ENCODE results near the gene UTP11. TPM values are rescaled to one million over a fixed set of nuclear protein-coding genes. Genes with fewer than 3 reads are reported as not detected.

The UTP11 gene
- total and polyA plus RNA-seq, 2 of the 8 experiments (the other 6 are each of a cell fraction or from before 2014, with no cell fraction given) = 19.5 to 60.5 TPM

DNA sequence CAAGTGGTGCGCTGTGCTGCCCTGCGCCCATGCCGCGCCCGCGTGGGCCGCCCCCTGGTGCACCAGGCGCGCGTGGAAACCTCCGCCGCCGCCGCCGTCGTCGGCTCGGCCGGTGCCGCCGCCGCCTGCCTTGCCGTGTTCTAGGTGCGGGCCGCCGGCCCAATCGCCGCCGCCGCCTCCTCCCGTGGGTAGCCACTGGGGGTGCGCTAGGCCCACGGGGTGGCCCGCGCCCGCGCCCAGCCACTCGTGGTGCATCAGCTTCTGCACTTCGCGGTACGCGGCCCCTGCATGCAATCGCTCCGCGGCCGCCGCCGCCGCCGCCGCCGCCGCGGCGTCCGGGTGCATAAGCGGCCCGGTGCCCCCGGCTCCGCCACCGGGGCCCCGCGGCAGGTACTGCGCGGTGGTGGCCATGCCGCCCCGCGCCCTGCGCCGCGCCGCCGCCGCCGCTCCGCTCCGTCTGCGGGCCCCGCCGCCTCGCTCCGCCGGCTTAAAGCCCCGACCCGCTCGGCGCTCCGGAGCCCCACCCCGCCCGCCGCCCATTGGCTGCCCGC is 33.9 kb downstream of the UTP11 start, which contains the start of gene POU3F1:
Gene POU3F1 (minus strand): TSS at position 461 of the 551 bp plus-strand sequence. CDS start 50 bp downstream, at position 411.
- H3K9me3 ChIP-seq (ENCODE audit: insufficient read depth in 2 of 2, low read depth in 1 of 2, low read length in 1 of 2) = no peaks in the 10 kb centered on the region
- H3K23me2 ChIP-seq (ENCODE audit: low read depth, low read length) = peaks cover 24% of the 10 kb centered on the region; the same call in 1 of the 2 replicates
- H2BK15ac ChIP-seq (ENCODE audit: low read length) = peak within 1 kb of the TSS; percentile 88; the same call in 1 of the 2 replicates
- peak within 1 kb of the TSS; percentile 1; the same call in 1 of the 2 replicates for H2BK5ac ChIP-seq (ENCODE audit: low read depth, low read length)
- H3K18ac ChIP-seq (ENCODE audit: extremely low read depth, low read length) = peak within 1 kb of the TSS; percentile 65; the same call in 1 of the 2 replicates
- peak within 1 kb of the TSS in 1 of 4 experiments; percentile 8; a peak in 4 of 7 replicates for H3K9ac ChIP-seq (replicated peaks in 1 of 4; ENCODE audit: extremely low read depth in 1 of 4, low read depth in 3 of 4, low read length in 3 of 4)
- H2BK20ac ChIP-seq (ENCODE audit: low read length) = peak within 1 kb of the TSS; percentile 86; the same call in 1 of the 2 replicates
- peaks cover 2% of the 10 kb centered on the region for H3K79me1 ChIP-seq (ENCODE audit: low read depth, low read length)
- H2AFZ ChIP-seq (ENCODE audit: low read length) = no peak within 1 kb of the TSS
- H3K56ac ChIP-seq (replicated peaks; ENCODE audit: insufficient read length, low read depth, low read length) = no peak within 1 kb of the TSS
- no peak within 1 kb of the TSS for H3K27ac ChIP-seq (ENCODE audit: low read depth, low read length)
- H3K14ac ChIP-seq (ENCODE audit: insufficient read length) = no peak within 1 kb of the TSS
- peaks cover 0 to 15% of the 10 kb centered on the region in 2 experiments; a peak in 3 of 4 replicates for H3K79me2 ChIP-seq (ENCODE audit: control insufficient read depth in 1 of 2, insufficient read depth in 2 of 2, low read length in 2 of 2)
- DNase-seq (ENCODE audit: low read depth in 1 of 2, low spot score in 2 of 2) (no peak), FAIRE-seq (no peak)
- peak within 1 kb of the TSS; percentile 34 for H4K91ac ChIP-seq (replicated peaks; ENCODE audit: insufficient read length, low read length)
- H3K4me2 ChIP-seq (ENCODE audit: insufficient read depth in 1 of 2, low read depth in 2 of 2, low read length in 2 of 2) = peak within 1 kb of the TSS; percentile 90 to 94
- H4K5ac ChIP-seq (ENCODE audit: insufficient read length, low read depth, low read length) = no peak within 1 kb of the TSS
- peaks cover 0 to 10% (median 0%) of the 10 kb centered on the region in 4 experiments; a peak in 1 of 8 replicates for H3K36me3 ChIP-seq (ENCODE audit: control insufficient read depth in 2 of 4, insufficient read depth in 4 of 4, low read length in 3 of 4)
- peaks cover 3 to 18% (median 10%) of the 10 kb centered on the region in 4 experiments for H3K4me1 ChIP-seq (replicated peaks in 1 of 4; ENCODE audit: control insufficient read depth in 3 of 4, insufficient read depth in 4 of 4, low read length in 3 of 4)
- WGBS, 2 experiments (ENCODE audit: extremely low coverage in 1 of 2, insufficient coverage in 1 of 2, insufficient read length in 1 of 2, insufficient replicate concordance in 2 of 2, low coverage in 1 of 2, low lambda C conversion rate in 2 of 2, missing lambda C conversion rate in 1 of 2) = 2% methylated on average over 24 of the region's 92 CpGs; no CpG with 5 or more reads in 1 of the 2 experiments
- H3K4me3 ChIP-seq (ENCODE audit: extremely low read depth in 1 of 4, insufficient read depth in 2 of 4, low read depth in 3 of 4, low read length in 4 of 4) = peak within 1 kb of the TSS; percentile 75 to 88 (median 81)
- ChIA-PET POLR2A (ENCODE audit: partially characterized antibody) (interaction anchor here (0.9 to 2.9 kb wide), 13 partner anchors 8 to 462 kb away, joined by 3 to 12 read pairs (median 4); no protein-coding TSS in a partner anchor), CTCF (ENCODE audit: partially characterized antibody) (interaction anchor here (1.1 to 18.0 kb wide), 2 partner anchors 25 to 44 kb away, joined by 3 to 212 read pairs; no protein-coding TSS in a partner anchor)
- peak within 1 kb of the TSS; percentile 44 for H3K4ac ChIP-seq (replicated peaks; ENCODE audit: insufficient read length, low read depth, low read length)
- peak within 1 kb of the TSS; percentile 75; the same call in 1 of the 2 replicates for H2BK12ac ChIP-seq (ENCODE audit: low read depth, low read length)
- no peak within 1 kb of the TSS for H2AK5ac ChIP-seq (ENCODE audit: low read depth, low read length)
- H2BK120ac ChIP-seq (replicated peaks; ENCODE audit: low read depth, low read length) = no peak within 1 kb of the TSS
- peaks cover 10 to 48% (median 40%) of the 10 kb centered on the region in 4 experiments; a peak in 6 of 7 replicates for H3K27me3 ChIP-seq (replicated peaks in 1 of 4; ENCODE audit: control insufficient read depth in 3 of 4, extremely low read depth in 1 of 4, insufficient read depth in 3 of 4, low read length in 3 of 4)
- H3K23ac ChIP-seq (ENCODE audit: insufficient read length) = no peak within 1 kb of the TSS
- peaks cover 11 to 20% of the 10 kb centered on the region in 2 experiments for H4K20me1 ChIP-seq (replicated peaks in 1 of 2; ENCODE audit: control insufficient read depth in 1 of 2, insufficient read depth in 2 of 2, low read length in 2 of 2)
- peak within 1 kb of the TSS; percentile 59 for H4K8ac ChIP-seq (ENCODE audit: extremely low read depth, insufficient read depth, low read length)
- TF ChIP-seq KDM4A (IDR thresholded peaks at IDR 0.05; ENCODE audit: low read depth, low read length, severe bottlenecking) (no peak), SUZ12 (IDR thresholded peaks at IDR 0.05; ENCODE audit: low read length) (no peak), POU5F1 (IDR thresholded peaks at IDR 0.05; ENCODE audit: low read depth, low read length) (no peak), MAFK (IDR thresholded peaks at IDR 0.05; ENCODE audit: low read depth, low read length) (no peak), RNF2 (IDR thresholded peaks at IDR 0.05; ENCODE audit: borderline replicate concordance, low read depth, low read length, missing control alignments, poor library complexity, severe bottlenecking) (no peak), TAF1 (IDR thresholded peaks at IDR 0.05; ENCODE audit: low read depth, low read length) (0 out of 2 replicates have a peak, but pooled peaks have one; percentile 28), KDM1A (IDR thresholded peaks at IDR 0.05; ENCODE audit: borderline replicate concordance, low read length) (no peak), KDM5A (IDR thresholded peaks at IDR 0.05; ENCODE audit: low read length) (no peak), TBP (IDR thresholded peaks at IDR 0.05; ENCODE audit: low read depth, low read length) (peak; percentile 26; the same call in 1 of the 2 replicates), JUN (IDR thresholded peaks at IDR 0.05; ENCODE audit: low read depth, low read length) (no peak), PHF8 (conservative IDR thresholded peaks at IDR 0.05; ENCODE audit: low read depth, low read length) (no peak), POLR2A (IDR thresholded peaks at IDR 0.05; ENCODE audit: control extremely low read depth in 1 of 2, low read depth in 2 of 2, low read length in 2 of 2) (peak in 1 of 2 experiments; percentile 34; a peak in 1 of 3 replicates)
